Esophagus muscularis mucosa (tissue), 4 donors: Measurements from ENCODE around the gene SLC17A7. TPM values are rescaled to one million over a fixed set of nuclear protein-coding genes. Genes with fewer than 3 reads are reported as not detected.

ENCODE experiments used
- DNase-seq: peaks from one replicate; pipeline ENCODE4 v3.0.0-alpha.2; 2017; ENCODE audit errors: extremely low spot score
- H3K27ac ChIP-seq, 4 donors: fragments of 200-600 bp; sonication (generic); replicated peaks in 1 of 4; 1 replicate in 3 of 4; 2 replicates in 1 of 4; pipeline ENCODE4 v1.5.1; 2016 to 2019; ENCODE audit warnings: mild to moderate bottlenecking in 1 of 4
- H3K27me3 ChIP-seq, 4 donors: fragments of 200-600 bp; sonication (generic); one replicate each; pipeline versions ENCODE4 v1.5.1 to v1.6.0; 2016 to 2019
- H3K36me3 ChIP-seq, 4 donors: fragments of 200-600 bp; sonication (generic); one replicate each; pipeline ENCODE4 v1.5.1; 2016 to 2019
- H3K4me1 ChIP-seq, 4 donors: fragments of 200-600 bp; sonication (generic); one replicate each; pipeline ENCODE4 v1.5.1; 2016 to 2019
- H3K4me3 ChIP-seq, 4 donors: fragments of 200-600 bp; sonication (generic); 1 replicate in 2 of 4; 2 replicates in 2 of 4; pipeline ENCODE4 v1.5.1; 2016 to 2019; ENCODE audit warnings: mild to moderate bottlenecking in 4 of 4, moderate library complexity in 1 of 4
- H3K9me3 ChIP-seq, 4 donors: fragments of 200-600 bp; sonication (generic); 1 replicate in 3 of 4; 2 replicates in 1 of 4; pipeline ENCODE4 v1.5.1; 2016 to 2019
- CTCF ChIP-seq, 3 experiments: fragments of 200-600 bp in 2 of 3; fragments of 450-650 bp in 1 of 3; sonication (generic) in 2 of 3; IDR thresholded peaks; one replicate each; pipeline ENCODE4 v1.5.1; 2017 to 2019; ENCODE audit warnings: antibody characterized with exemption in 3 of 3, mild to moderate bottlenecking in 2 of 3, moderate library complexity in 1 of 3
- EP300 ChIP-seq: sonication (generic); formaldehyde crosslinking; IDR thresholded peaks from one replicate; pipeline ENCODE4 v1.6.1; 2017; ENCODE audit warnings: antibody characterized with exemption
- POLR2A ChIP-seq: fragments of 450-650 bp; IDR thresholded peaks from one replicate; pipeline ENCODE4 v1.6.1; 2017; ENCODE audit warnings: antibody characterized with exemption, moderate library complexity, mild to moderate bottlenecking, low read depth
- POLR2AphosphoS5 ChIP-seq, 2 donors: sonication (generic); formaldehyde crosslinking; IDR thresholded peaks; one replicate each; pipeline ENCODE4 v1.6.1; 2017; ENCODE audit warnings: antibody characterized with exemption in 2 of 2
- WGBS: methylation state at CpG from one replicate; pipeline ENCODE4 v1.1.5; 2018; 5-methylcytosine and 5-hydroxymethylcytosine counted together
- intact Hi-C: fragments of 100-400 bp; cut with DNase I; formaldehyde crosslinking; loops from one replicate; pipeline ENCODE4 v1.15.1; 2023
- total RNA-seq, 4 donors: library from RNA; depleted of rRNA; stranded (reverse); fragments of >200 nt; gene quantifications; one replicate each; pipeline versions ENCODE4 v1.1.0 to v1.2.1, GENCODE V29; 2016

SLC17A7 gene
- total RNA-seq, 4 donors from 2014 or later = 0.83 to 5.2 (median 1.3) TPM

DNA sequence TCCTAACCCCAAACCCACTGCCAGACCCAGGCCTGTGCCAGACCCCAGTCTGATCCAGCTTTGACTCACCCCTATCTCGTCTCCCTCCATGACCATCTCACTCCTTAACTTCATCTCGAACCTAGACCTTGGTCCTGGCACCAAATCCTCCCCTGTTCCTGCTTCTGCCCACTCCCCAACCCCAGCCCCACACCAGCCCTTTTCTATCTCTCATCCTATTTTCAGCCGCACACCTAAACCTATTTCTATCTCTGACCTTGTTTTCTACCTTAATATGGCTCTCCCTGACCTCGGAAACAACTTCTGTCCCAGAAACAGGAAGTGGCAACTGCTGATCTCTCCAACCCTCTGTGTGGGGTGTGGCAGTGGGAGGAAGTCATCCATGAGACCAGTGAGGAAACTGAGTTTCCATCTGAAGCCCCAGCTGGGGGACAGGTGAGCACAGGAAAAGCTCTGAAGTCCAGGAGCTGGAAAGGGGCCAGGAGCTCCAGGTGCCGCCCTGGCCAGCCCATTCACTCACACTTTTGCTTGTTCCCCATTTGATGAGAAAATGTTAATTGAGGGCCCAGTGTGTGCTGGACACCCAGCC is 31.8 kb downstream of the SLC17A7 start:
- 84% methylated on average over 5 of the region's 5 CpGs for WGBS
- Histone ChIP-seq H3K36me3 (no peaks in the 10 kb centered on the region), H3K27ac (no peak overlapping the region)

GRCh38 chr19:49408816-49409440 is 32.4 kb downstream of the SLC17A7 start:
- H3K4me3 ChIP-seq = no peak overlapping the region
- no peak for DNase-seq
- intact Hi-C loops = no loop called here
- no peaks in the 10 kb centered on the region for H3K4me1 ChIP-seq
- TF ChIP-seq POLR2AphosphoS5 (IDR thresholded peaks at IDR 0.05) (no peak), CTCF (IDR thresholded peaks at IDR 0.05) (no peak), POLR2A (no peak), EP300 (no peak)
- WGBS = 84% methylated on average over 8 of the region's 8 CpGs
- H3K36me3 ChIP-seq = no peaks in the 10 kb centered on the region
- H3K27ac ChIP-seq = no peak overlapping the region
- H3K27me3 ChIP-seq = peaks cover 0 to 38% (median 0%) of the 10 kb centered on the region in 4 donors
- no peaks in the 10 kb centered on the region for H3K9me3 ChIP-seq

More for the DNA sequence above, 31.8 kb downstream of the SLC17A7 start:
- no peaks in the 10 kb centered on the region for H3K9me3 ChIP-seq
- no peak overlapping the region for H3K4me3 ChIP-seq
- H3K27me3 ChIP-seq = peaks cover 0 to 44% (median 0%) of the 10 kb centered on the region in 4 donors
- no peak for DNase-seq
- intact Hi-C loops = no loop called here
- TF ChIP-seq POLR2A = no peak
- no peak for TF ChIP-seq CTCF (IDR thresholded peaks at IDR 0.05)
- TF ChIP-seq EP300 = no peak
- no peak for TF ChIP-seq POLR2AphosphoS5 (IDR thresholded peaks at IDR 0.05)
- H3K4me1 ChIP-seq = no peaks in the 10 kb centered on the region

DNA sequence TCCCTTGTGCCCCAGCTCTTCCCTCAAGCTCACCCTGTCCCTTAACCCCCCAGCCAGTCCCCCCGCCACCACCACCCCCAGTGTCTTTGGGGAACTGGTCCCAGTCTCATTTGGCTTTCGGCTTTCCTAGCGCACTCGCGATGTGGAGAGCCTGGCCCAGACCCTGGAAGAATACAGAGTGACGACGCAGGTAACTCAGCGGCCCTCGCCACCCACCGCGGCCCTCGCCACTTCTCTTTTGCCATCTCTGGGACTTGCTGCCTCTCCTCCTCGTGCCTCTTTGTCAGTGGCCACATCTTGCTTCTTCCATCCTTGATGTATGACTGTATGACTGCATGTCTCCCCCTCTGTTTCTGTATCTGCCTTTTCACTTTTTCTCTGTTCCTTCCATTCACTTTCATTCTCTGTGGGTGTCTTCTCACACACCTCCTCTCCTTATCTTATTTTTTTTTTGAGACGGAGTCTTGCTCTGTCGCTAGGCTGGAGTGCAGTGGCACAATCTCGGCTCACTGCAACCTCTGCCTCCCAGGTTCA is 33.8 kb downstream of the SLC17A7 start:
- Histone ChIP-seq H3K4me1 (no peaks in the 10 kb centered on the region), H3K27ac (no peak overlapping the region), H3K9me3 (no peaks in the 10 kb centered on the region), H3K27me3 (peaks cover 0 to 28% (median 0%) of the 10 kb centered on the region in 4 donors), H3K4me3 (no peak overlapping the region), H3K36me3 (no peaks in the 10 kb centered on the region)
- intact Hi-C loops = no loop called here
- no peak for DNase-seq
- no peak for TF ChIP-seq CTCF (IDR thresholded peaks at IDR 0.05)
- TF ChIP-seq POLR2A = no peak
- no peak for TF ChIP-seq POLR2AphosphoS5 (IDR thresholded peaks at IDR 0.05)
- TF ChIP-seq EP300 = no peak
- 90% methylated on average over 16 of the region's 16 CpGs for whole genome bisulfite sequencing

DNA sequence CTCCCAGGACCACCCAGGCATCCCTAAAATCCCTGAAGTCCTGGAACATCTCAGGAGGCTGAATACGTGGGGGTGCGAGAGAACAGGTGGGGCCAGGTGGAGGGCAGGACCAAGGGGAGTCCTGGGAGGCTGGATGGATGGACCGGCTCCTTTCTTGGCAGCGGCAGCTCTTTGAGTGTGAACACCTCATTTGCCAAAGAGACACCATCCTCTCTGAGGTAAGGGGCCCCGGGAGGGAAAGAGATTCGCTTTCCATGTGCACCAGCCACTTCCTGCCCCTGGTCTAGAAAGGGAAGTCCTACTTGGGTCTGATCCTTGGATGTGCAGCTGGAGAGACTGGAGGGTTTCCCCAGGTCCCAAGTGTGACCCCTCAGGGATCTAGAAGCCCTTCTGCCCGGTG is 34.2 kb downstream of the SLC17A7 start:
- H3K27ac ChIP-seq = no peak overlapping the region
- TF ChIP-seq POLR2A (no peak), CTCF (IDR thresholded peaks at IDR 0.05) (no peak), EP300 (no peak), POLR2AphosphoS5 (IDR thresholded peaks at IDR 0.05) (no peak)
- DNase-seq = no peak
- intact Hi-C loops = no loop called here
- no peaks in the 10 kb centered on the region for H3K36me3 ChIP-seq
- peaks cover 0 to 28% (median 0%) of the 10 kb centered on the region in 4 donors for H3K27me3 ChIP-seq
- no peaks in the 10 kb centered on the region for H3K4me1 ChIP-seq
- 51% methylated on average over 7 of the region's 7 CpGs for WGBS
- H3K9me3 ChIP-seq = no peaks in the 10 kb centered on the region
- H3K4me3 ChIP-seq = no peak overlapping the region
